H1 (cell line): ENCODE data around the gene SOS1. TPM values are rescaled to one million over a fixed set of nuclear protein-coding genes. Genes with fewer than 3 reads are reported as not detected.

Source experiments
- CTCF ChIA-PET: fragments of 300-600 bp; sonication (Branson Sonifier 250); formaldehyde crosslinking; loops from one replicate; lab custom pipeline; 2021; ENCODE audit not compliant: partially characterized antibody; lab: Charles Lee
- POLR2A ChIA-PET: fragments of 300-600 bp; sonication (Branson Sonifier 250); formaldehyde crosslinking; loops from one replicate; lab custom pipeline; 2021; ENCODE audit warnings: inconsistent platforms; ENCODE audit not compliant: partially characterized antibody; lab: Charles Lee
- DNase-seq, 2 experiments: peaks; one replicate each; pipeline versions ENCODE4 v3.0.0 to v3.0.0-alpha.2; 2010 to 2022; ENCODE audit warnings: low spot score in 2 of 2, low read depth in 1 of 2, mixed read lengths in 1 of 2
- FAIRE-seq: peaks from 2 replicates; lab custom pipeline; 2011; peaks lifted over from hg19 to GRCh38; lab: Jason Lieb, UNC
- H2AFZ ChIP-seq: 2 replicates; pipeline ENCODE4 v1.8.1; 2012; ENCODE audit warnings: low read length, inconsistent platforms
- H2AK5ac ChIP-seq: 2 replicates; pipeline ENCODE4 v1.6.1; 2013; ENCODE audit warnings: low read depth, low read length
- H2BK120ac ChIP-seq: replicated peaks from 2 replicates; pipeline ENCODE3; 2013; ENCODE audit warnings: low read depth, low read length, inconsistent platforms
- H2BK12ac ChIP-seq: 2 replicates; pipeline ENCODE4 v1.6.1; 2013; ENCODE audit warnings: low read depth, low read length
- H2BK15ac ChIP-seq: 2 replicates; pipeline ENCODE4 v1.6.1; 2013; ENCODE audit warnings: low read length
- H2BK20ac ChIP-seq: 2 replicates; pipeline ENCODE4 v1.6.1; 2013; ENCODE audit warnings: low read length
- H2BK5ac ChIP-seq: 2 replicates; pipeline ENCODE4 v1.6.1; 2013; ENCODE audit warnings: low read depth, low read length
- H3K14ac ChIP-seq: 2 replicates; pipeline ENCODE4 v1.6.1; 2013; ENCODE audit warnings: inconsistent platforms; ENCODE audit not compliant: insufficient read length
- H3K18ac ChIP-seq: 2 replicates; pipeline ENCODE4 v1.6.1; 2013; ENCODE audit warnings: low read length; ENCODE audit errors: extremely low read depth
- H3K23ac ChIP-seq: 2 replicates; pipeline ENCODE4 v1.6.1; 2013; ENCODE audit warnings: inconsistent platforms; ENCODE audit not compliant: insufficient read length
- H3K23me2 ChIP-seq: 2 replicates; pipeline ENCODE4 v1.6.1; 2013; ENCODE audit warnings: low read depth, low read length
- H3K27ac ChIP-seq: 2 replicates; pipeline ENCODE4 v1.6.1; 2011; ENCODE audit warnings: low read depth, low read length, inconsistent platforms
- H3K27me3 ChIP-seq, 4 experiments: replicated peaks in 1 of 4; 1 replicate in 1 of 4; 2 replicates in 3 of 4; pipeline versions ENCODE4 v1.6.1 to v1.8.1; 2011 to 2013; ENCODE audit warnings: low read length in 3 of 4, mild to moderate bottlenecking in 3 of 4, inconsistent platforms in 2 of 4, mixed read lengths in 2 of 4, moderate library complexity in 1 of 4; ENCODE audit not compliant: control insufficient read depth in 3 of 4, insufficient read depth in 3 of 4; ENCODE audit errors: extremely low read depth in 1 of 4
- H3K36me3 ChIP-seq, 4 experiments: 2 replicates each; pipeline versions ENCODE4 v1.6.1 to v1.8.1; 2011 to 2013; ENCODE audit warnings: mild to moderate bottlenecking in 4 of 4, low read length in 3 of 4, moderate library complexity in 2 of 4, control low read depth in 1 of 4, inconsistent platforms in 1 of 4; ENCODE audit not compliant: insufficient read depth in 4 of 4, control insufficient read depth in 2 of 4
- H3K4ac ChIP-seq: replicated peaks from 2 replicates; pipeline ENCODE3; 2013; ENCODE audit warnings: low read length, low read depth, mixed read lengths, inconsistent platforms; ENCODE audit not compliant: insufficient read length
- H3K4me1 ChIP-seq, 4 experiments: replicated peaks in 1 of 4; 1 replicate in 1 of 4; 2 replicates in 3 of 4; pipeline versions ENCODE4 v1.6.1 to v1.8.1; 2011 to 2013; ENCODE audit warnings: low read length in 3 of 4, inconsistent platforms in 2 of 4, mixed read lengths in 1 of 4; ENCODE audit not compliant: insufficient read depth in 4 of 4, control insufficient read depth in 3 of 4
- H3K4me2 ChIP-seq, 2 experiments: 2 replicates each; pipeline versions ENCODE4 v1.6.1 to v1.8.1; 2011 to 2013; ENCODE audit warnings: low read depth in 2 of 2, low read length in 2 of 2, control low read depth in 1 of 2, inconsistent platforms in 1 of 2, mild to moderate bottlenecking in 1 of 2; ENCODE audit not compliant: insufficient read depth in 1 of 2
- H3K4me3 ChIP-seq, 4 experiments: fragments of 200-600, 300-600 bp in 1 of 4; sonication (generic), shearing (Covaris generic), sonication (Bioruptor Twin) in 1 of 4; 2 replicates each; pipeline versions ENCODE4 v1.5.1 to v1.8.1; 2011 to 2016; ENCODE audit warnings: low read length in 4 of 4, low read depth in 3 of 4, control low read depth in 2 of 4, inconsistent platforms in 2 of 4, mild to moderate bottlenecking in 2 of 4, mixed read lengths in 1 of 4, moderate library complexity in 1 of 4; ENCODE audit not compliant: insufficient read depth in 2 of 4; ENCODE audit errors: extremely low read depth in 1 of 4
- H3K56ac ChIP-seq: replicated peaks from 2 replicates; pipeline ENCODE3; 2013; ENCODE audit warnings: low read depth, mild to moderate bottlenecking, mixed read lengths, low read length, inconsistent platforms; ENCODE audit not compliant: insufficient read length
- H3K79me1 ChIP-seq: 2 replicates; pipeline ENCODE4 v1.6.1; 2013; ENCODE audit warnings: low read depth, low read length, control low read depth
- H3K79me2 ChIP-seq, 2 experiments: 2 replicates each; pipeline versions ENCODE4 v1.6.1 to v1.8.1; 2012 to 2013; ENCODE audit warnings: low read length in 2 of 2, mild to moderate bottlenecking in 2 of 2, inconsistent platforms in 1 of 2; ENCODE audit not compliant: insufficient read depth in 2 of 2, control insufficient read depth in 1 of 2
- H3K9ac ChIP-seq, 4 experiments: replicated peaks in 1 of 4; 1 replicate in 1 of 4; 2 replicates in 3 of 4; pipeline versions ENCODE4 v1.6.1 to v1.8.1; 2011 to 2013; ENCODE audit warnings: low read depth in 3 of 4, low read length in 3 of 4, control low read depth in 2 of 4, mild to moderate bottlenecking in 2 of 4, moderate library complexity in 2 of 4, inconsistent platforms in 1 of 4; ENCODE audit errors: extremely low read depth in 1 of 4
- H3K9me3 ChIP-seq, 2 experiments: 2 replicates each; pipeline versions ENCODE4 v1.6.1 to v1.8.1; 2012 to 2013; ENCODE audit warnings: mild to moderate bottlenecking in 2 of 2, moderate library complexity in 2 of 2, control low read depth in 1 of 2, inconsistent platforms in 1 of 2, low read depth in 1 of 2, low read length in 1 of 2, mixed read lengths in 1 of 2; ENCODE audit not compliant: insufficient read depth in 2 of 2
- H4K20me1 ChIP-seq, 2 experiments: replicated peaks in 1 of 2; 2 replicates each; pipeline versions ENCODE3 to v1.8.1; 2011 to 2013; ENCODE audit warnings: inconsistent platforms in 2 of 2, low read length in 2 of 2, mild to moderate bottlenecking in 1 of 2; ENCODE audit not compliant: insufficient read depth in 2 of 2, control insufficient read depth in 1 of 2
- H4K5ac ChIP-seq: 2 replicates; pipeline ENCODE4 v1.6.1; 2013; ENCODE audit warnings: low read length, low read depth, mixed read lengths, inconsistent platforms; ENCODE audit not compliant: insufficient read length
- H4K8ac ChIP-seq: 2 replicates; pipeline ENCODE4 v1.8.0; 2013; ENCODE audit warnings: mild to moderate bottlenecking, moderate library complexity, low read length, inconsistent platforms; ENCODE audit not compliant: insufficient read depth; ENCODE audit errors: extremely low read depth
- H4K91ac ChIP-seq: replicated peaks from 2 replicates; pipeline ENCODE3; 2013; ENCODE audit warnings: low read length, mixed read lengths, inconsistent platforms; ENCODE audit not compliant: insufficient read length
- EP300 ChIP-seq, 2 experiments: IDR thresholded peaks; 1 replicate in 1 of 2; 2 replicates in 1 of 2; pipeline ENCODE4 v1.6.1; 2011 to 2012; ENCODE audit warnings: low read depth in 2 of 2, low read length in 2 of 2, mild to moderate bottlenecking in 2 of 2, borderline replicate concordance in 1 of 2, inconsistent platforms in 1 of 2, moderate library complexity in 1 of 2
- POLR2AphosphoS5 ChIP-seq: IDR thresholded peaks from 2 replicates; pipeline ENCODE4 v1.6.1; 2011; ENCODE audit warnings: low read depth, low read length
- SP2 ChIP-seq: IDR thresholded peaks from 2 replicates; pipeline ENCODE4 v1.6.1; 2012; ENCODE audit warnings: mild to moderate bottlenecking, low read length, inconsistent platforms
- SP4 ChIP-seq: IDR thresholded peaks from 2 replicates; pipeline ENCODE4 v1.6.1; 2012; ENCODE audit warnings: low read length, inconsistent platforms
- USF2 ChIP-seq: IDR thresholded peaks from 2 replicates; pipeline ENCODE4 v1.6.1; 2011; ENCODE audit warnings: low read length, improper control_type of control experiment
- WGBS, 2 experiments: shearing (Covaris generic) in 1 of 2; methylation state at CpG; one replicate each; pipeline versions ENCODE4 v1.1.6 to v1.1.7; 2013 to 2015; ENCODE audit warnings: low lambda C conversion rate in 2 of 2, mixed read lengths in 2 of 2, inconsistent platforms in 1 of 2, low coverage in 1 of 2, missing lambda C conversion rate in 1 of 2; ENCODE audit not compliant: insufficient replicate concordance in 2 of 2, insufficient coverage in 1 of 2, insufficient read length in 1 of 2; ENCODE audit errors: extremely low coverage in 1 of 2, missing lambda C conversion rate in 1 of 2; 5-methylcytosine and 5-hydroxymethylcytosine counted together
- polyA plus RNA-seq, 7 experiments: library from polyadenylated mRNA; depleted of rRNA in 3 of 7; stranded (reverse) in 5 of 7; unstranded in 2 of 7; fragments of >200 nt in 5 of 7; fragments of 200-250 nt in 2 of 7; gene quantifications; 1 replicate in 5 of 7; 2 replicates in 1 of 7; 4 replicates in 1 of 7; pipeline versions ENCODE4 v1.2.1 to v1.2.3, GENCODE V29; 2011 to 2013; ENCODE audit warnings: missing spikeins in 2 of 7, mixed read lengths in 2 of 7
- total RNA-seq: library from RNA; stranded (reverse); fragmentation: NEBNext Ultra II Directional; extraction: Animal tissue kit (Norgen Biotek cat#: 25700); gene quantifications from 2 replicates; pipeline ENCODE4 v1.2.1, GENCODE V29; 2021

The SOS1 gene
- total and polyA plus RNA-seq, 2 of the 8 experiments (the other 6 are each of a cell fraction or from before 2014, with no cell fraction given) = 25.7 to 27.0 TPM

GRCh38 chr2:39058101-39058500 lies 62.8 kb downstream of the SOS1 start:
- no peak overlapping the region for H4K8ac ChIP-seq
- no peak overlapping the region for H3K4ac ChIP-seq
- H3K14ac ChIP-seq = no peak overlapping the region
- H3K27ac ChIP-seq = no peak overlapping the region
- no peak overlapping the region for H3K18ac ChIP-seq
- ChIA-PET POLR2A (interaction anchor here (0.8 kb wide), 1 partner anchor 19 kb away, joined by 3 read pairs; no protein-coding TSS in a partner anchor), CTCF (interaction anchor here (0.8 to 14.5 kb wide), 6 partner anchors 23 to 195 kb away, joined by 3 to 196 read pairs (median 4); no protein-coding TSS in a partner anchor)
- H3K23me2 ChIP-seq = no peaks in the 10 kb centered on the region
- no peak overlapping the region for H2BK5ac ChIP-seq
- no peaks in the 10 kb centered on the region; a peak in 2 of 7 replicates for H3K4me1 ChIP-seq
- no peak overlapping the region for H2AK5ac ChIP-seq
- H2BK20ac ChIP-seq = no peak overlapping the region
- no peak overlapping the region for H2BK15ac ChIP-seq
- H3K56ac ChIP-seq = no peak overlapping the region
- peaks cover 0 to 5% of the 10 kb centered on the region in 2 experiments; a peak in 2 of 4 replicates for H3K79me2 ChIP-seq
- FAIRE-seq (no peak), DNase-seq (no peak)
- no peaks in the 10 kb centered on the region for H3K9me3 ChIP-seq
- no peak overlapping the region for H2BK12ac ChIP-seq
- no peak overlapping the region for H2BK120ac ChIP-seq
- no peaks in the 10 kb centered on the region for H3K27me3 ChIP-seq
- H3K4me3 ChIP-seq = no peak overlapping the region
- no peak overlapping the region for H3K4me2 ChIP-seq
- H3K79me1 ChIP-seq = no peaks in the 10 kb centered on the region
- WGBS, 2 experiments = 84% methylated on average over 3 of the region's 3 CpGs; no CpG with 5 or more reads in 1 of the 2 experiments
- H3K23ac ChIP-seq = no peak overlapping the region
- no peaks in the 10 kb centered on the region for H4K20me1 ChIP-seq
- H4K91ac ChIP-seq = no peak overlapping the region
- H2AFZ ChIP-seq = no peak overlapping the region
- H3K9ac ChIP-seq = no peak overlapping the region
- TF ChIP-seq POLR2AphosphoS5 (no peak), SP4 (no peak), SP2 (no peak), USF2 (no peak), EP300 (IDR thresholded peaks at IDR 0.05; ENCODE audit: borderline replicate concordance in 1 of 2, low read depth in 2 of 2, low read length in 2 of 2) (no peak)
- no peak overlapping the region for H4K5ac ChIP-seq
- peaks cover 0 to 9% (median under 1%) of the 10 kb centered on the region in 4 experiments; a peak in 2 of 8 replicates for H3K36me3 ChIP-seq
